Midbrain (tissue), 1 donor: Measurements from ENCODE around the gene AKAP8L.

ENCODE experiments used
- DNase-seq: peaks from one replicate; lab custom pipeline; 2025; lab: John Stamatoyannopoulos, UW

Gene AKAP8L, protein sequence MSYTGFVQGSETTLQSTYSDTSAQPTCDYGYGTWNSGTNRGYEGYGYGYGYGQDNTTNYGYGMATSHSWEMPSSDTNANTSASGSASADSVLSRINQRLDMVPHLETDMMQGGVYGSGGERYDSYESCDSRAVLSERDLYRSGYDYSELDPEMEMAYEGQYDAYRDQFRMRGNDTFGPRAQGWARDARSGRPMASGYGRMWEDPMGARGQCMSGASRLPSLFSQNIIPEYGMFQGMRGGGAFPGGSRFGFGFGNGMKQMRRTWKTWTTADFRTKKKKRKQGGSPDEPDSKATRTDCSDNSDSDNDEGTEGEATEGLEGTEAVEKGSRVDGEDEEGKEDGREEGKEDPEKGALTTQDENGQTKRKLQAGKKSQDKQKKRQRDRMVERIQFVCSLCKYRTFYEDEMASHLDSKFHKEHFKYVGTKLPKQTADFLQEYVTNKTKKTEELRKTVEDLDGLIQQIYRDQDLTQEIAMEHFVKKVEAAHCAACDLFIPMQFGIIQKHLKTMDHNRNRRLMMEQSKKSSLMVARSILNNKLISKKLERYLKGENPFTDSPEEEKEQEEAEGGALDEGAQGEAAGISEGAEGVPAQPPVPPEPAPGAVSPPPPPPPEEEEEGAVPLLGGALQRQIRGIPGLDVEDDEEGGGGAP

DNA sequence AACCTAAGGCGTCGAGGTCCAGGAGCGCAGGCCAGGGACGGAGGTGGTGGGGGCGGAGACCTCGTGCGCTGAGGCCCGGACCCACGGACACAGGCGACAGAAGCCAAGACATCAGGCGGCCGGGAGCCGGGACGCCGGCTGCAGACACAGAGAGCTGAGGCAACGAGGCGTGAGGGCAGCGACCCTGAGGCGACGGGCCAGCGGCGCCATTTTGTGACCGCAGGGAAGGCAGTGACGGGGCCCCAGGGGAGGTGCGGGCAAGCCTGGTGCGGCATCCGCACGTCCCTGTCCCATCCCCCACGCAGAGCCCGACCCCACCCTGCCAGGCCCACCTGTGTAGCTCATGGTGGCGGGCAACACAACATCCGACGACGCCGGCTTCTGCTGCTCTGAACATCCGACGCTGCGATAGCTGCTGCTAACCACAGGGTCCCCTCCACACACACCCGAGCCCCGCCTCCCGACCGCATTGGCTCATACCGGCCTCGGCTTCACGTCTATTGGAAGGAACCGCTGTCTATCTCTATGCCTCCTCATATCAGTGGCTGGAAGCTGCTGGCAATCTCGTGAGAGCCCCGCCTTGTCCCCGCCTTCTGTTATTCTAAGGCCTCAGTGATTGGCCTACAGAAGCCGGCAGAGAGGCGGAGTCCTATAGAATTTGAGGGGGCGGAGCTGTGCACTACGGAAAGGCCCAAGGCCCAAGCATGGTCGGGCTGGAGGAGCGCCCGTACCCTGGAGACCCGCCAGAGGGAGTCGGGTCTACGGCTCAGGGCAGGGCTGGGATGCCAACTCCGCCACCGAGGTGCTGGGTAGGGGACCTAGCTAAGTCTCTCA lies at the start of gene AKAP8L:
AKAP8L (minus strand) TSS at position 410 of the 834 bp plus-strand sequence; CDS start at position 345, 65 bp downstream.
- DNase-seq = peak; percentile 98

DNA sequence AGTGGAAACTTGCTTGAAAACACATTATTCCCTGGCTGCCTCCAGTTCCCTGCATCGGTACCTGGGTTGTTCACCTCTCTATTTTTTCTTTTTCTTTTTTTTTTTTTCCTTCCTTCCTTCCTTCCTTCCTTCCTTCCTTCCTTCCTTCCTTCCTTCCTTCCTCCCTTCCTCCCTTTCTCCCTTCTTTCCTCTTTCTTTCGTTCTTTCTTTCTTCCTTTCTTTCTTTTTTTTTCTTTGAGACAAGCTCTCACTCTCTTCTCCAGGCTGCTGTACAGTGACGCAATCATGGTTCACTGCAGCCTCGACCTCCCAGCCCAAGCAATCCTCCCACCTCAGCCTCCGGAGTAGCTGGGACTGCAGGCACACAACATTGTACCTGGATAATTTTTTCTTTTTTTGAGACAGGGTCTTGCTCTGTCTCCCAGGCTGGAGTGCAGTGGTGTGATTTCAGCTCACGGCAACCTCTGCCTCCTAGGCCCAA lies 49.0 kb upstream of the AKAP8L start:
- DNase-seq = no peak

DNA sequence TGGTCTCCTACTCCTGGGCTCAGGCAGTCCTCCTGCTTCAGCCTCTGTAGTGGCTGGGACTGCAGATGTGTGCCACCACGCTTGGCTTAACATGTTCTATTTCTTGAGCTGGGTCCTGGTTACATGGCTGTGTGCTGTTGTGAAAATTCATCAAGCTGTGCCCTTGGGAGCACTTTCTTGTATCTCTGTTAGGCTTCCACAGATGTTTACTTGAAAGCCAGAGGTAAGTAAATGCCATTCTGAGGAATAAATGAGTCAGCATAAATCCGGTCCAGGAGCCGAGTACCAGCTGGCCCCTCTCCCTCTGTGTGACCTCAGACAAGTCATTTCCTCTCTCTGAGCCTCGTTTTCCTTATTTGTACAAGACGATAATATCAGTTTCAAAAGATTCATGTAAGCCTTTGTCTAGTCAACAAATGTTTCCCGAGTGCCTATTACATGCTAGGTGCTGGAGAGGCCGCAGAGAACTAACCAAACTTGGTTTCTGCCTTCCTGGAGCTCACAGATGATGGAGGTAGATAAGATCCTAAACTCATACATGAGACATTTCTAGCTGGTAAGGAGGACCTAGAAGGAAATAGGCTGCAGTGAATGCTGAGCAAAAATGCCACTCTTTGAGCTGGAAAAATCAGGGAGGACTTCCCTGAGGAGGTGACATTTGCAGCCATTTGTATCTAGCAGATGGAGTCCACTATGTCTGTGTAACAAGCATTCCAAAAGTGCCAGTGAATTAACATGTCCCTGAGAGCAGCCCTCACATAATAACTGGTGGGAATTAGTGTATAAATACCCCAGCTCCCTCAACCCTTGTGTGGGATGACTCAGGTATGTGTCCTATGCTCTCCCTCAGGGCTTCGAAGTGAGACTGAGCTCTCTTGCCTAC lies 48.3 kb upstream of the AKAP8L start:
- no peak for DNase-seq

DNA sequence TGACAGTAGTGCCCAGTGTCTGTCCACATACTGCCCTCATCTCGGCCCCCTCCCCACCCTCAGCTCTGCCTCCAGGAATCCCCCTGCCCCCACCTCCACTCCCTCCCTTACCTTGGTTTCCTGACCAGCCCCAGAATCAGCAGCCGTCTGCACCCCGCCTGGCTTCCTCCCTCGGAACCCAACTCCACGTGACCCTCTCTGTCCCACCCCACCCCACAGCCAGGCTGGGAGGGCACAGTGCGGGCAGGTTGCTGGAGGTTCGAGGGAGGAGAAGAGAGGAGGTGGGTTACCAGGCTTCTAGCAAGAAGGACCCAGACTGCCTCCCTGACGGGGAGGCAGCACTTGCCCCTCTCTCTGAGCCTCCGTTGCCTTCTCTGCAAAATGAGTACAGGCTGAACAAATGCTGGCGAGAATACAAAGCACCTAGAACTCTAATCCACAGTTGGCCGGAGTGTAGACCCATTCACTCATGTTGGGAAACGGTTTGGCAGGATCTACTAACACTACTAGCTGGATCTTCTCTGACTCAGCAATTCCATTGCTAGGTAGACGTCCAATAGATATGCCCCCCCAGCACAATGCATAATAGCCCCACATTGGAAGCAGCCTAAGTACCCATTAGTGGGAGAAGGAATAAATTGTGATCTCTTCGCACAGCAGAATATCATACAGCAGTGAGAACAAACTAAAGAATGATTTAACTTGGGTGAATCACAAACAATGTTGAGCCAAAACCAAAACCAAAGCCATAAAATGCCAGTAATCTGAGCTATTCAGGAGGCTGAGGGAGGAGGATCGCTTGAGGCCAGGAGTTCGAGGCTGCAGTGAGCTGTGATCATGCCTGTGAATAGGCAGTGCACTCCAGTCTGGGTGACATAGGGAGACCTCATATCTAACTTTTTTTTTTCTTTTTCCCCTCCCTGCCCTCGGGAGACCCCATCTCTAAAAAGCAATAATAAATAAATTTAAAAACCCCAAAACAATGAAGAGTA lies 45.9 kb upstream of the AKAP8L start, which contains the start of gene RASAL3:
RASAL3 (minus strand) TSS at position 151 of the 992 bp plus-strand sequence. CDS start 186 bp downstream, outside the sequence.
- DNase-seq = no peak

DNA sequence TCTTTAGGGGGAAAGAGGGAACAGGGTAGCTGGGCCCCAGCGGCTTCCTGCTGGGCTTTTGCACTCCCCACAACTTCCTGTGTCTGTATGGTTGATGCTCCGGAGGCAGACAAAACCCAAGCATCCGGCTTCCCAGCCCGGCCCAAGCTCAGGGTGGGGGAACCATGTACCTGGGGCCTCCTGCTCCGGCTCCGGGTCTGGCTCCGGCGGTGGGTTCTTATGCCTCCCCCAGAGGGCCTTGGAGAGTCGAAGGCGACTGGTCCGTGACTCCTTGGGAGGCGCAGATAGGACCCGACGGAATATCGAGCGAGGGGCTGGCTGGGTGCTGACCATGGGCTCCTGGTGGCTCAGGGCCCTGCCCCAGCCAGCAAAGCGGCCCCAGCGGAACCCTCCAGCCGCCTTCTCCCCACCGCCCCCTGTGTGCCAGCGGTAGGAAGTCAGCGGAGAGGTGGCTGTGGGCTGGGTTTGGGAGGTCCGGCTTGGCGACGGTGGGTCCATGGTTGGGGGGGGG lies 45.1 kb upstream of the AKAP8L start:
- no peak for DNase-seq

DNA sequence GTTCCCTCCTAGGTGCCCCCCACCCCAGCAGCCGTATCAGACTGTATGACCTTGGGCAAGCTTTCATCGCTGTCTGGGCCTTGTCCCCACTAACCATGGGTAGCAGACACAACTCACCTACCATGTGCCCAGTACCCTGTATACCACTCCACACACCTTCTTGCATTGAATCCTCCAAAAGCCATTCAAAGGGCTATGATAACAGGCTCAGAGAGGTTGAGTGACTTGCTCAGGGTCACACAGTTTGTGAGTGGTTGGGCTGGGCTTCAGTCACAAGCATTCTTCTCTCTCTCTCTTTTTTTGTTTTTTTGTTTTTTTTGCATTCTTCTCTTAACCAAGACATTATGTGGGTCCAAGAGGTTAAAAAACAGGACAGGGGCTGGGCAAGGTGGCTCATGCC lies 42.9 kb upstream of the AKAP8L start:
- DNase-seq = no peak

DNA sequence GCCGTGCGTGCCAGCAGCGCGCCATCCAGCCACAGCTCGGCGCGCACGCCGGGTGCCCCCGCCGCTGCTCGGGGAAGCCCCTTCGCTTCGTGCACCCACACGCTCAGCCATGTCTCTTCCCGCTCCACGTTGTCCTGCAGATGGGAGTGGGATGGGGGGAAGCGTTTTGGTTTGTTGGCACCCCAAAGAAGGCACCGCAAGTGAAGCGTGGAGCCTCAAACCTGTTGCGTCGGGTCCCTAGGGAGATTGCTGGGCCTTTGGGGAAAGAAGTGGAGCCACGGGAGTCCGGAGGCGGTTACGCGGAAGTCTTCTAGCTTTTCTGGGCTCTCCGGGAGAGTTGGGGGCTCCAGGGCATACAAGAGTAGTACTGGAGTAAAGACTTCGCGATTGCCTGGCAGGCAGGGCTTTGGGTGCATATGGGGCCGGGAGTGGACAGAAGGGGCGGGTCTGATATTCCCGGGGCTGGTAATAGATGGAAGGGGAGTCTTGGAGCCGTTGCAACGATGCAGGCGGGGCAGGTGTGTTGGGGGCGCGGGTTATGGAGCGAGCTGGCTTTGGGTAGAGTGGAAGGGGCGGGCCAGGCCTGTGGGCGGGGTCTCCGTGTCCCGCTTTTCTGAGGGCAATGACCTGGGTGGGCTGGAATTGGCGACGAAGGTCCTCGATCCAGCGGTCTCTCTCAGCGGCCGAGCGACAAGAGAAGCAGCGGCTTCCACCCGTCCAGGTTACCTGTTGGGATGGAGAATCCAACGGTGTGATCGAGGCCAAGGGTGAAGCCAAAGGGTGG lies 39.1 kb upstream of the AKAP8L start:
- DNase-seq = no peak

DNA sequence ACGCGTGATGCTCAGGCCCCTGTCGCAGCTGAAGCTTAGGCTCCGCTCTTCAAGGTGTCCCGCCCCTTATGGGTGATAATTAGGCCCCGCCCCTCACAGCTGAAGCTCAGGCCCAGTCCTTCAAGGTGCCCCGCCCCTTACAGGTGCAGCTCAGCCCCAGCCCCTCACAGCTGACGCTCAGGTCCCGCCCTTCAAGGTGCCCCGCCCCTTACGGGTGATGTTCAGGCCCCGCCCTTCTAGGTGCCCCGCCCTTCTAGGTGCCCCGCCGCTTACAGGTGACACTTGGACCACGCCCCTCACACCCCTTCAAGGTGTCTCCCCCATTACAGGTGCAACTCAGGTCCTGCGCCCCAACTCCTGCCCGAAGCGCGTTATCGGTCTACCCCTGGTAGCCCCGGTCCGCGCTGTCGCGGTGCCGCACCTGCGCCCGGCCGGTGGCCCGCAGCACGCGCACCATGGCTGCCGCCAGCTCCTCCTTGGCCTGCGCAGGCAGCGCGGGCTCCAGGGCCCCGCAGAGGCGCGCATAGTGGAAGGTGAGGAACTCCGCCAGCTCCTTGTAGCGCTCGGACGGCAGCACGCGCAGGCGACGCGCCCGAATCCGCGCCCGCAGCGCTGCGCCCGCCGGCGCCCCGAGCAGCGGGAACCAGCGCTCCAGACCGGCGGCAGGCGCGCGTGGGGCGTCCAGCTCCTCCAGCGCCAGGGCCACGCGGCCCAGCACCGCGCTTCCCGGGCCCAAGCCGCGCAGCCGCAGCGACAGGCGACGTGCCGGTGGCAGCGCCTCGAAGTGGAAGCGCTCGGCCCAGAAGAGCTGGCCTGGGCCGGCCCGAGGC lies 38.3 kb upstream of the AKAP8L start:
- DNase-seq = no peak

DNA sequence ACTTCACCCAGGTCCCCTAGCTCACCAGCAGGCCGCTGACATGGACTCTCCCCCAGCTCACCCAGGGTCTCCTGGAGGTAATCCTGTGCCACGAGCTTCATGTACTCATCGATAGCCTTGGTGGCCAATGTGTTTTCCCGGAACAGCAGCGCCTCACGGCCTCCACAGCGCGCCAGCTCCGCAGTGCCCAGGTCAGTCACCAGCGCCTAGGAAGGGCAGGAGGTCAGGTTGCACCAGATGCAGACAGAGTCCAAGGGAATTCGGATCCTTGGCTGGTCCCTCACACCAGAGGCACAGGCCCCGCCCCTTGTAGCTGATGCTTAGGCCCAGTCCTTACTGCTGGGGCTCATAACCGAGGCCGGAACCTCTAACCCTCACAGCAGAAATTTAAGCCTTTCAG lies 37.7 kb upstream of the AKAP8L start:
- DNase-seq = no peak

DNA sequence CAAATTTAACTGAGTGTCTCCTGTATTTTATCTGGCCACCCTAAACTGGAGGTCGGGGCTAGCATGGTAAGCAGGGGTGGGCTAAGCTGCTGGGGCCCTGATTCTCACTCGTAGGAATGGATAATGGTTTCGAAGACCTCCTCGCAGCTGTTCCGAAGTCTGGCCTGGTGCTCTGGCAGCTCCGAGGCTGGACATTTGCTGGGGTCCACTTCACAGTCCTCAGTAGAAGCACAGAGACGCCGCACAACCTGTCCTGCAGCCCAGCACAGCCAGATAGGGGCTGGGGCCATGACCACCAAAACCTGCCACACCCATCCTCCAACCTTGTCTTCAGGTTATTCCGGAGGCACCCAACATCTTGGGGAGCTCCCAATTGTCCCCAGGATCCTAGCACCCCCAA lies 37.2 kb upstream of the AKAP8L start:
- no peak for DNase-seq

DNA sequence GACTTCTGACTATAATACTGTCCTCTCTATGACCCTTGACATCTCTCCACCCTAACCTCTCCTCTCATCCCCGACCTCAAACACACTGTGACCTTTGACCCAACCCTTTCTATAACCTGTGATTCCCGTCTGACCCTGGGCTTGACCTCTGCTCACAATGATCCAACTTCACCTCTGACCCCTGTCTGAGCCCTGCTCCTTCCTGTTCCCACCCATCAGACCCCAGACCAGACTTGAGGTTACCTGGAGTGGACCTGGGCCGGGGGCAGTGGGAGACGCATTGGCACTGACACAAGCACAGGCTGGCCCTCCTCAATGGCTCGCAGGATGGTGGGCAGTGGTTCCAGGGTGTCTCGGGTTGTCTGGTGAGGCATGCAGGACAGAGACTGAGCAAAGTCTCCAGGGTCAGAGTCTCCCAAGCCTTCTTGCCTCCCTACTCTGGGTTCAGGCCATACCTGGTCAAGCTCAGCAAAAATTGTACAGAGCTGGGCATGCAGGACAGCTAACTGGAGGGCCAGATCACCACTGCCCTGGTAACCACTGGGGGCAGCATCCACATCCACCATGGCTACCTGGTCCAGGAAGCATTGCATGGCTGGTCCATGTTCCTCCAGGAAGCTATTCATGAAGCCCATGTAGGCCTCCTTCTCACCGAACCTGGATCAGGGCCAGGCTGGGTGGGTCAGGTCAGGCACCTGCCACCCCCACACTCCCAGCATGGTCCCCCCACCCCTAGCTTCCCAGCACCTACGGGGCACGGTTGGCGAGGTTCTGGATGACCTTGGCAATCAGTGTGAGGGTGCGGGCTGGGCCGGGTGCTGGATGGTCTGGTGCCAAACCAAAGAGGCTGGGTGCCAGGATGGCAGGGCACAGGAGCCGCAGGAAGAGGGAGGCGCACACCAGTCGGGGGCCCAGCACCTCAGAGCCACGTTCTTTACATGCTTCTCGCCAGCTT lies 35.4 kb upstream of the AKAP8L start:
- DNase-seq = no peak

DNA sequence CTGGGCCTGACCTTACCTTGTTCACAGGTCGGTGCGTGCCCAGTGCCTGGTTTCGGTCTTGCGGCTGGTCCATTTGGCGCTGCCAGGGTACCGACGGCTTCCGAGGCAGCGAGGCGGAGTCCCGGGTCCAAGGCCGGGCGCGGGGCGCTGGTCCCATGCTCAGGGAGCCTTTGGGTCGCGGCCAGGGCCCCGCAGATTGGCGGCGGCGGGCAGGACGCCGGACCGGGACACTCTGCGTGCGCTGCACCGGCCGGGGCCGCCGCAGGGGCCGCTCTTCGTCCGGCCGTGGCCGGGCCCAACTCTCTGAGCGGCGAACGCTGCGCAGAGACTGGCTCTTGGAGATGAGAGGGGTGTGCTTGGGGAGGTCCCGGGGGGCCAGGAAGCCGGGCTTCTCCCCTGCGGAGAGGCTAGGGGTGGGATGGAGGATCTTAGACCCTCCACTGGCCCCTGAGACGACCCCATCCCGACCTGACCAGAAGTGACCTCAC lies 34.3 kb upstream of the AKAP8L start:
- no peak for DNase-seq

DNA sequence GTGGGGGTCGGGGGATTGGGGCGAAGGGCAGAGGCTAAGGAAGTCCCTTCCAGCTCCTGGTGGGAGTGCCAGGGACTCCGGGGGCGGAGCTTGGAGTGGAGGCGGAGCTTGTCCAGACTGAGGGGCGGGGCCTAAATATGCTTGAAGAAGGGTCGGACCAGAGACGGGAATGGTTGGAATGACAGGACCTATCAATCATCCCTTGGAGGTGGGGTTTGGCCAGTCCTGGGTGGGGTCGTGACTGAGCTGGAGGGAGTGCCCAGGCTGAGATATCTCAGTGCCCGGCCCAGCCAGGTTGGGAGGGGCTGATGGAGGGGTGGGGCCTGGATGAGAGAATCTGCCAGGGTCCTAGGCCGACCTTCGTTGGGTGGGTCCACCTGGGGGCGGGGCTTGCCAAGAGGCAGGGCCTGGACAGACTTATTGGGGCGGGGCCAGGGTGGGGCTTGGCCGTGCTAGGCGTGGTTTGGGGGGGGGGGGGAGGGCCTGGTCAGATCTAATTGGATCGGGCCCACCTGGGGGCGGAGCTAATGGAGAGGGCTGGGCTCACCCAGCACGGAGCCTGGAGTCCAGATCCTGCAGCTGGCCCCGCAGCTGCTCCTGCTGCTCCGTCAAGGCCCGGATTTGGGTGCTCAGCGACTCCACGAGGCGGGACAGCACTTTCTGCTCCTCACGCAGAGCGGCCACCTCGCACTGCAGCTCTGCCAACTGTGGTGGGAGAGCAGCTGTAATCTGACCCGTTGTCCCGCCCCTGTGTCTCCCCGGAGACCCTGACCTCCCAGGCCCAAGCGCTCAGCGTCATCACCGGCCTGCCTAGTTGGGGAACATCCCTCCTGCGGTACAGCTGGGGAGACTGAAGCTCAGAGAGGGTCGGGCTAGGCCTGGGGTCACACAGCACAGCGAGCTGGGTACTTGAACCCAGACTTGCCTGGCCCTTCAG lies 33.6 kb upstream of the AKAP8L start:
- DNase-seq = peak; percentile 10

DNA sequence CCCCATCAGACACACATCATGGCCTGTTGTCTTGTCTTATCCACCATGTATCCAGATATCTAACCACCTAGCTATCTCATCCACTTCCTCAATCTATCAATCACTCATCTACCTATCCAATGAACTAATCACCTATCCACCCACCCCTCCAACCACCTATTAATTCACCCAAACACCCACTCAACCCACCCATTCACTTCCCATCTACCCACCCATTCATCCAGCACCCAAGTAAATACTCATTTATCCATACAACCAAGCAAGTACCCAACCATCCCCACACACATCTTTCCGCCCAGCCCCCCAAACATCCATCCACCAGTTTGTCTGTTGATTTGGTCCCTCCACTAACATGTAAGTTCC lies 31.7 kb upstream of the AKAP8L start:
- no peak for DNase-seq

DNA sequence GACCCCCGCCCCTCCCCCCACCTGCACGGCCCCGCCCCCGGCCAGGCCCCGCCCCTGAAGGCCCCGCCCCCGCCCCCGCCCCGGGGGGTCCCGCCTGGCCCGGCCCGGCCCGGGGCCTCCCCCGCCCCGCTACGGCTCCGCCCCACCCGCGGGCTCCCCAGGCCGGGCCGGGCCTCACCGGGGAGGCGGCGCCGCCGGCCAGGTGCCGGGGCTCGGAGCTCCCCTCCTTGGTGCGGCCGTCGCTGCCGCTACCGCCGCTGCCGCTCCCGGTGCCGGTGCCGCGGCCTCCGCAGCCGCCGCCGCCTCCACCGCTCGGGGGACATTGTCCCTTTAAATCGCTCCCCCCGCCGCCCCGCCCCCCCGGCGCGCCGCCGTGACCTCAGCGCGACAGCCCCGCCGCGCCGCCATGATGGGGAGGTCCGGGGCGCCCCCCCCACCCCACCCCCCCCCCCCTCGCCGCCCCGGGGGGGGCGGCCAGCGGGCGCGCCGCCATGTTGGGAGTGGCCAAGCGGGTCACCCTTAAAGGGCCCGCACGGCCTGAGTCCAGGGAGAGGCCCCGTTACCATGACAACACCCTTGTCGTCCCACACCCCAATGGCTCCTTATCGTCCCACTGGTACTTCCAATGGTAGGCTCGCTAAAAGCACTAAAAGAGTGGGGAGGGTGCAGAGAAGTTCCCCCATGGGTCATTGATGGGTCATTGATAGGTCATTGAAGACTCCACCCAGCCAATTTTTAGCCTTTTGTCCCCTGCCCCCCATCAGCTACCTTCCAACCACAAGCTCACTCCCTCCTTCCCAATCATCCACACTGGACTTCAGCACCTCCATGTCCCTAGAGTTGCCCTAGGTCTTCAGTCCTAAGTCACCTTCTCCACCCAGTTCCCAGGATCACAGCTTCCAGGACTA lies 31.1 kb upstream of the AKAP8L start, which contains the start of gene WIZ:
WIZ (minus strand) TSS at position 337 of the 908 bp plus-strand sequence. CDS start 1,649 bp downstream, outside the sequence.
- DNase-seq = peak; percentile 38
